K562 (cell line): ENCODE data around the gene EHBP1. TPM values are rescaled to one million over a fixed set of nuclear protein-coding genes. Genes with fewer than 3 reads are reported as not detected.

Experiments
- ASH1L ChIP-seq: fragments of 450-650 bp; IDR thresholded peaks from 2 replicates; pipeline ENCODE4 v1.6.1; 2018; ENCODE audit warnings: borderline replicate concordance, mild to moderate bottlenecking, low read depth; ENCODE audit not compliant: partially characterized antibody
- GATA2 ChIP-seq: sonication (generic); formaldehyde crosslinking; IDR thresholded peaks from 2 replicates; pipeline ENCODE4 v1.4.0; 2020; ENCODE audit warnings: mild to moderate bottlenecking, missing genetic modification reagents
- RBM25 ChIP-seq: fragments of 200-400 bp; formaldehyde crosslinking; IDR thresholded peaks from 2 replicates; pipeline ENCODE4 v1.6.1; 2018; ENCODE audit warnings: low read length, low read depth, moderate library complexity; ENCODE audit not compliant: severe bottlenecking
- SREBF1 ChIP-seq: fragments of 150-350 bp; IDR thresholded peaks from 2 replicates; pipeline ENCODE4 v1.6.1; 2014; ENCODE audit warnings: antibody characterized with exemption, low read depth, low read length, borderline replicate concordance
- TCF7 ChIP-seq: sonication (generic); IDR thresholded peaks from 2 replicates; pipeline ENCODE4 v1.6.1; 2016; ENCODE audit warnings: antibody characterized with exemption, borderline replicate concordance
- polyA plus RNA-seq, 8 experiments: library from polyadenylated mRNA; depleted of rRNA in 4 of 8; stranded (reverse) in 5 of 8; unstranded in 3 of 8; fragments of >200 nt; fragmentation: Nextera tagmentation in 2 of 8; fragmentation: Illumina TruSeq in 1 of 8; extraction: Ambion mirVana in 2 of 8; extraction: Trizol in 1 of 8; gene quantifications; 2 replicates each; pipeline versions ENCODE4 v1.2.1 to v1.2.3, GENCODE V29; 2011 to 2014; ENCODE audit warnings: inconsistent platforms in 1 of 8, missing spikeins in 1 of 8
- total RNA-seq, 7 experiments: library from RNA; depleted of rRNA in 6 of 7; stranded (reverse); fragments of >200 nt in 6 of 7; fragmentation: Illumina TruSeq in 2 of 7; extraction: Trizol in 2 of 7; gene quantifications; 2 replicates each; pipeline versions ENCODE4 v1.2.1 to v1.2.3, GENCODE V29; 2011 to 2021; ENCODE audit warnings: low replicate concordance in 1 of 7
- TF ChIP-seq, protein P1 (sequence below): fragments of 450-650 bp; formaldehyde crosslinking; IDR thresholded peaks from 2 replicates; pipeline ENCODE4 v1.4.0; 2020; ENCODE audit warnings: mild to moderate bottlenecking, moderate library complexity
- TF ChIP-seq, protein P2 (sequence below): fragments of 450-650 bp; IDR thresholded peaks from 2 replicates; pipeline ENCODE4 v1.7.1; 2018; ENCODE audit warnings: mild to moderate bottlenecking, low read depth; ENCODE audit not compliant: partially characterized antibody
- TF ChIP-seq, protein P3 (sequence below): fragments of 450-650 bp; formaldehyde crosslinking; IDR thresholded peaks from 2 replicates; pipeline ENCODE4 v1.4.0; 2020; ENCODE audit warnings: mild to moderate bottlenecking, mixed read lengths

The EHBP1 gene
- total and polyA plus RNA-seq, 9 of the 15 experiments (the other 6 are each of a cell fraction or from before 2014, with no cell fraction given): 8.9 to 26.6 (median 19.3) TPM

DNA sequence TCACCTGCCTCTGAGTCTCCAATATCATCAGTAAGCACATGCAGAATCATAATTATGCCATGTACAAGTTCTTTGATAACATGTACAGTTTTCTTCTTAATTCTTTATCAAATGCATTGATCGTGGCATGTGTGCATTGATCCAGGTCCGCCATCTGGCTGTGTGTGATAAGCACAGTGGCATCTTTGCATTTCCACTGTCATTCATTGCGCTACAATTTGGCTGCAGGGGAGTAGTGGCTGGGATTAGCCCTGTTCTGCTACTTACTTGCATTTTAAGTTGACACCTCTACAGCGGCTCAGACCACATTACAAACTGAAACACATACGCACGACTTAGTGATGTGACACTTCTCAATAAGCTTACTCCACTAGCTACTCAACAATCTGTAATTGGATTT lies 261.5 kb downstream of the EHBP1 start (continued):
- TF ChIP-seq, protein P1, sequence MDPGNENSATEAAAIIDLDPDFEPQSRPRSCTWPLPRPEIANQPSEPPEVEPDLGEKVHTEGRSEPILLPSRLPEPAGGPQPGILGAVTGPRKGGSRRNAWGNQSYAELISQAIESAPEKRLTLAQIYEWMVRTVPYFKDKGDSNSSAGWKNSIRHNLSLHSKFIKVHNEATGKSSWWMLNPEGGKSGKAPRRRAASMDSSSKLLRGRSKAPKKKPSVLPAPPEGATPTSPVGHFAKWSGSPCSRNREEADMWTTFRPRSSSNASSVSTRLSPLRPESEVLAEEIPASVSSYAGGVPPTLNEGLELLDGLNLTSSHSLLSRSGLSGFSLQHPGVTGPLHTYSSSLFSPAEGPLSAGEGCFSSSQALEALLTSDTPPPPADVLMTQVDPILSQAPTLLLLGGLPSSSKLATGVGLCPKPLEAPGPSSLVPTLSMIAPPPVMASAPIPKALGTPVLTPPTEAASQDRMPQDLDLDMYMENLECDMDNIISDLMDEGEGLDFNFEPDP (CRISPR knock-in tag): no peak
- TF ChIP-seq GATA2 (peak; percentile 50; the same call in 1 of the 2 replicates), TCF7 (no peak), RBM25 (no peak), ASH1L (no peak), SREBF1 (no peak)
- TF ChIP-seq, protein P2, sequence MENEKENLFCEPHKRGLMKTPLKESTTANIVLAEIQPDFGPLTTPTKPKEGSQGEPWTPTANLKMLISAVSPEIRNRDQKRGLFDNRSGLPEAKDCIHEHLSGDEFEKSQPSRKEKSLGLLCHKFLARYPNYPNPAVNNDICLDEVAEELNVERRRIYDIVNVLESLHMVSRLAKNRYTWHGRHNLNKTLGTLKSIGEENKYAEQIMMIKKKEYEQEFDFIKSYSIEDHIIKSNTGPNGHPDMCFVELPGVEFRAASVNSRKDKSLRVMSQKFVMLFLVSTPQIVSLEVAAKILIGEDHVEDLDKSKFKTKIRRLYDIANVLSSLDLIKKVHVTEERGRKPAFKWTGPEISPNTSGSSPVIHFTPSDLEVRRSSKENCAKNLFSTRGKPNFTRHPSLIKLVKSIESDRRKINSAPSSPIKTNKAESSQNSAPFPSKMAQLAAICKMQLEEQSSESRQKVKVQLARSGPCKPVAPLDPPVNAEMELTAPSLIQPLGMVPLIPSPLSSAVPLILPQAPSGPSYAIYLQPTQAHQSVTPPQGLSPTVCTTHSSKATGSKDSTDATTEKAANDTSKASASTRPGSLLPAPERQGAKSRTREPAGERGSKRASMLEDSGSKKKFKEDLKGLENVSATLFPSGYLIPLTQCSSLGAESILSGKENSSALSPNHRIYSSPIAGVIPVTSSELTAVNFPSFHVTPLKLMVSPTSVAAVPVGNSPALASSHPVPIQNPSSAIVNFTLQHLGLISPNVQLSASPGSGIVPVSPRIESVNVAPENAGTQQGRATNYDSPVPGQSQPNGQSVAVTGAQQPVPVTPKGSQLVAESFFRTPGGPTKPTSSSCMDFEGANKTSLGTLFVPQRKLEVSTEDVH: no peak
- TF ChIP-seq, protein P3, sequence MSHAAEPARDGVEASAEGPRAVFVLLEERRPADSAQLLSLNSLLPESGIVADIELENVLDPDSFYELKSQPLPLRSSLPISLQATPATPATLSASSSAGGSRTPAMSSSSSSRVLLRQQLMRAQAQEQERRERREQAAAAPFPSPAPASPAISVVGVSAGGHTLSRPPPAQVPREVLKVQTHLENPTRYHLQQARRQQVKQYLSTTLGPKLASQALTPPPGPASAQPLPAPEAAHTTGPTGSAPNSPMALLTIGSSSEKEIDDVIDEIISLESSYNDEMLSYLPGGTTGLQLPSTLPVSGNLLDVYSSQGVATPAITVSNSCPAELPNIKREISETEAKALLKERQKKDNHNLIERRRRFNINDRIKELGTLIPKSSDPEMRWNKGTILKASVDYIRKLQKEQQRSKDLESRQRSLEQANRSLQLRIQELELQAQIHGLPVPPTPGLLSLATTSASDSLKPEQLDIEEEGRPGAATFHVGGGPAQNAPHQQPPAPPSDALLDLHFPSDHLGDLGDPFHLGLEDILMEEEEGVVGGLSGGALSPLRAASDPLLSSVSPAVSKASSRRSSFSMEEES: no peak
- TF ChIP-seq, all 486 proteins: peak for 37
